ENCODE measurements around the gene HSPG2.

GRCh38 chr1:21912038-21912758 lies 24.9 kb downstream of the HSPG2 start:
- TF ChIP-seq EZH2 (IDR thresholded peaks at IDR 0.05; ENCODE audit: low read depth, low read length, severe bottlenecking) (no peak), SRF (IDR thresholded peaks at IDR 0.05; ENCODE audit: low read depth, low read length) (no peak), JUND (IDR thresholded peaks at IDR 0.05; ENCODE audit: low read length) (no peak), POLR2AphosphoS5 (IDR thresholded peaks at IDR 0.05; ENCODE audit: low read depth, low read length) (no peak), KDM4A (IDR thresholded peaks at IDR 0.05; ENCODE audit: low read depth, low read length, severe bottlenecking) (no peak)
